SK-N-SH treated with all-trans-retinoic acid at 6 μM for 48 hours (cell line): ENCODE data around the gene TMA7.

Experiments
- ATAC-seq: fragments of 200-7000 bp; cut with Tn5 transposase; 3 replicates; pipeline ENCODE4 v1.9.1; 2020; ENCODE audit warnings: mild to moderate bottlenecking, moderate library complexity
- ARNTL ChIP-seq: fragments of 450-650 bp; formaldehyde crosslinking; IDR thresholded peaks from 2 replicates; pipeline ENCODE4 v1.5.0; 2020; ENCODE audit warnings: low read depth, mild to moderate bottlenecking, moderate library complexity, borderline replicate concordance
- BACH2 ChIP-seq: fragments of 250-450 bp; sonication (Bioruptor Pico); IDR thresholded peaks from 2 replicates; pipeline ENCODE4 v1.9.0; 2021; ENCODE audit warnings: mild to moderate bottlenecking, borderline replicate concordance
- CREB5 ChIP-seq: fragments of 250-450 bp; sonication (Bioruptor Pico); IDR thresholded peaks from 2 replicates; pipeline ENCODE4 v1.5.1; 2020; ENCODE audit warnings: low read depth, mild to moderate bottlenecking, moderate library complexity
- CSRNP3 ChIP-seq: fragments of 250-450 bp; sonication (Bioruptor Pico); IDR thresholded peaks from 2 replicates; pipeline ENCODE4 v1.5.1; 2021; ENCODE audit warnings: mild to moderate bottlenecking, moderate library complexity
- ESRRG ChIP-seq: fragments of 250-450 bp; sonication (Bioruptor Pico); IDR thresholded peaks from 2 replicates; pipeline ENCODE4 v1.6.1; 2021; ENCODE audit warnings: mild to moderate bottlenecking
- GLIS3 ChIP-seq: fragments of 250-450 bp; sonication (Bioruptor Pico); IDR thresholded peaks from 2 replicates; pipeline ENCODE4 v1.5.0; 2020; ENCODE audit warnings: mild to moderate bottlenecking, moderate library complexity
- ISL1 ChIP-seq: fragments of 250-450 bp; sonication (Bioruptor Pico); IDR thresholded peaks from 2 replicates; pipeline ENCODE4 v2.1.2; 2022; ENCODE audit warnings: mild to moderate bottlenecking, moderate library complexity
- OSR1 ChIP-seq: fragments of 250-450 bp; sonication (Bioruptor Pico); IDR thresholded peaks from 2 replicates; pipeline ENCODE4 v1.8.0; 2022; ENCODE audit warnings: moderate library complexity, mild to moderate bottlenecking, inconsistent platforms
- POU6F1 ChIP-seq: fragments of 250-450 bp; sonication (Bioruptor Pico); IDR thresholded peaks from 2 replicates; pipeline ENCODE4 v1.8.0; 2021; ENCODE audit warnings: low read depth, mild to moderate bottlenecking, moderate library complexity, borderline replicate concordance
- PPARA ChIP-seq: fragments of 250-450 bp; sonication (Bioruptor Pico); IDR thresholded peaks from 2 replicates; pipeline ENCODE4 v1.5.0; 2020; ENCODE audit warnings: mild to moderate bottlenecking, borderline replicate concordance
- SNAI2 ChIP-seq: fragments of 250-450 bp; sonication (Bioruptor Pico); IDR thresholded peaks from 2 replicates; pipeline ENCODE4 v1.5.0; 2020; ENCODE audit warnings: mild to moderate bottlenecking, moderate library complexity
- TOX ChIP-seq: fragments of 250-450 bp; sonication (Bioruptor Pico); IDR thresholded peaks from 2 replicates; pipeline ENCODE4 v1.8.0; 2021; ENCODE audit warnings: mild to moderate bottlenecking, moderate library complexity, borderline replicate concordance
- ZC3H10 ChIP-seq: fragments of 250-450 bp; sonication (Bioruptor Pico); IDR thresholded peaks from 2 replicates; pipeline ENCODE4 v1.5.1; 2021; ENCODE audit warnings: mild to moderate bottlenecking, moderate library complexity
- ZFP3 ChIP-seq: fragments of 250-450 bp; sonication (Bioruptor Pico); IDR thresholded peaks from 2 replicates; pipeline ENCODE4 v1.5.0; 2020; ENCODE audit warnings: mild to moderate bottlenecking, moderate library complexity
- ZFP30 ChIP-seq: fragments of 450-650 bp; formaldehyde crosslinking; IDR thresholded peaks from 2 replicates; pipeline ENCODE4 v1.5.0; 2022; ENCODE audit warnings: mild to moderate bottlenecking, moderate library complexity
- ZNF8 ChIP-seq: fragments of 450-650 bp; formaldehyde crosslinking; IDR thresholded peaks from 2 replicates; pipeline ENCODE4 v1.5.0; 2020; ENCODE audit warnings: mild to moderate bottlenecking, moderate library complexity
- TF ChIP-seq, protein P1 (sequence below): fragments of 250-450 bp; sonication (Bioruptor Pico); IDR thresholded peaks from 2 replicates; pipeline ENCODE4 v1.5.0; 2020; ENCODE audit warnings: mild to moderate bottlenecking, moderate library complexity
- TF ChIP-seq, protein P2 (sequence below): fragments of 250-450 bp; sonication (Bioruptor Pico); IDR thresholded peaks from 2 replicates; pipeline ENCODE4 v1.8.0; 2020; ENCODE audit warnings: mild to moderate bottlenecking, moderate library complexity, borderline replicate concordance

TMA7 gene

GRCh38 chr3:48446425-48447193, 6.6 kb downstream of the TMA7 start, which contains the start of gene ATRIP:
Gene ATRIP (plus strand): TSS chr3:48446737. CDS start chr3:48446846, 109 bp downstream.
- ATAC-seq: peak; percentile 94
- TF ChIP-seq SNAI2 (no peak), ZFP3 (CRISPR knock-in tag) (no peak), ARNTL (CRISPR knock-in tag) (no peak), ESRRG (CRISPR knock-in tag) (no peak), CREB5 (no peak), ZNF8 (CRISPR knock-in tag) (no peak), PPARA (CRISPR knock-in tag) (no peak), ZC3H10 (no peak), POU6F1 (CRISPR knock-in tag) (no peak), TOX (no peak)
- TF ChIP-seq, protein P1, sequence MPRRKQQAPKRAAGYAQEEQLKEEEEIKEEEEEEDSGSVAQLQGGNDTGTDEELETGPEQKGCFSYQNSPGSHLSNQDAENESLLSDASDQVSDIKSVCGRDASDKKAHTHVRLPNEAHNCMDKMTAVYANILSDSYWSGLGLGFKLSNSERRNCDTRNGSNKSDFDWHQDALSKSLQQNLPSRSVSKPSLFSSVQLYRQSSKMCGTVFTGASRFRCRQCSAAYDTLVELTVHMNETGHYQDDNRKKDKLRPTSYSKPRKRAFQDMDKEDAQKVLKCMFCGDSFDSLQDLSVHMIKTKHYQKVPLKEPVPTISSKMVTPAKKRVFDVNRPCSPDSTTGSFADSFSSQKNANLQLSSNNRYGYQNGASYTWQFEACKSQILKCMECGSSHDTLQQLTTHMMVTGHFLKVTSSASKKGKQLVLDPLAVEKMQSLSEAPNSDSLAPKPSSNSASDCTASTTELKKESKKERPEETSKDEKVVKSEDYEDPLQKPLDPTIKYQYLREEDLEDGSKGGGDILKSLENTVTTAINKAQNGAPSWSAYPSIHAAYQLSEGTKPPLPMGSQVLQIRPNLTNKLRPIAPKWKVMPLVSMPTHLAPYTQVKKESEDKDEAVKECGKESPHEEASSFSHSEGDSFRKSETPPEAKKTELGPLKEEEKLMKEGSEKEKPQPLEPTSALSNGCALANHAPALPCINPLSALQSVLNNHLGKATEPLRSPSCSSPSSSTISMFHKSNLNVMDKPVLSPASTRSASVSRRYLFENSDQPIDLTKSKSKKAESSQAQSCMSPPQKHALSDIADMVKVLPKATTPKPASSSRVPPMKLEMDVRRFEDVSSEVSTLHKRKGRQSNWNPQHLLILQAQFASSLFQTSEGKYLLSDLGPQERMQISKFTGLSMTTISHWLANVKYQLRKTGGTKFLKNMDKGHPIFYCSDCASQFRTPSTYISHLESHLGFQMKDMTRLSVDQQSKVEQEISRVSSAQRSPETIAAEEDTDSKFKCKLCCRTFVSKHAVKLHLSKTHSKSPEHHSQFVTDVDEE (CRISPR knock-in tag): no peak

DNA sequence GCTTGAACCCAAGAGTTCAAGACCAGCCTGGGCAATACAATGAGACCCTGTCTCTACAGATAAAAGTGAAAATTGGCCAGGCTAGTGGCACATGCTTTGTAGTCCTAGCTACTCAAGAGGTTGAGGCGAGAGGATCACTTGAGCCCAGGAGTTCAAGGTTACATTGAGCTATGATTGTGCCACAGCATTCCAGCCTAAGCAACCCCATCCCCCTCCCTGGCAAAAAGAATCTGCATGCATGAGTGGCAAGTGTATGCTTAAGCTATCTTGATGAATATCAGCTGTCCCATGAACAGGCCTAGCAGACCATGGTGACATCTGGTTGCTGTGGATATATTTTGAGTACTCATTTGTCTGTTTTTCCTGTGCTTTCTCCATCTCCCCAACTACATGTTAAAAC, 11.2 kb downstream of the TMA7 start:
- TF ChIP-seq GLIS3 (CRISPR knock-in tag) (no peak), OSR1 (CRISPR knock-in tag) (no peak), CSRNP3 (CRISPR knock-in tag) (no peak), SNAI2 (no peak), ISL1 (no peak), BACH2 (CRISPR knock-in tag) (no peak), ZFP30 (CRISPR knock-in tag) (no peak), ESRRG (CRISPR knock-in tag) (no peak), TOX (no peak), ZC3H10 (no peak)
- TF ChIP-seq, protein P2, sequence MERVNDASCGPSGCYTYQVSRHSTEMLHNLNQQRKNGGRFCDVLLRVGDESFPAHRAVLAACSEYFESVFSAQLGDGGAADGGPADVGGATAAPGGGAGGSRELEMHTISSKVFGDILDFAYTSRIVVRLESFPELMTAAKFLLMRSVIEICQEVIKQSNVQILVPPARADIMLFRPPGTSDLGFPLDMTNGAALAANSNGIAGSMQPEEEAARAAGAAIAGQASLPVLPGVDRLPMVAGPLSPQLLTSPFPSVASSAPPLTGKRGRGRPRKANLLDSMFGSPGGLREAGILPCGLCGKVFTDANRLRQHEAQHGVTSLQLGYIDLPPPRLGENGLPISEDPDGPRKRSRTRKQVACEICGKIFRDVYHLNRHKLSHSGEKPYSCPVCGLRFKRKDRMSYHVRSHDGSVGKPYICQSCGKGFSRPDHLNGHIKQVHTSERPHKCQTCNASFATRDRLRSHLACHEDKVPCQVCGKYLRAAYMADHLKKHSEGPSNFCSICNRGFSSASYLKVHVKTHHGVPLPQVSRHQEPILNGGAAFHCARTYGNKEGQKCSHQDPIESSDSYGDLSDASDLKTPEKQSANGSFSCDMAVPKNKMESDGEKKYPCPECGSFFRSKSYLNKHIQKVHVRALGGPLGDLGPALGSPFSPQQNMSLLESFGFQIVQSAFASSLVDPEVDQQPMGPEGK (CRISPR knock-in tag): no peak
- TF ChIP-seq, protein P1 (CRISPR knock-in tag): no peak
- ATAC-seq: no peak
